GM18505 (cell line): ENCODE data around the gene ZNF646.

ENCODE experiments used
- ATAC-seq: cut with Tn5 transposase; IDR thresholded peaks from one replicate; pipeline ENCODE4 v1.9.1; 2021; ENCODE audit not compliant: unreplicated experiment
- POLR2A ChIP-seq: IDR thresholded peaks from 4 replicates; pipeline ENCODE4 v1.6.1; 2011; ENCODE audit warnings: borderline replicate concordance; ENCODE audit not compliant: insufficient read depth, insufficient read length; ENCODE audit errors: extremely low read depth

ZNF646 gene

GRCh38 chr16:31128711-31129567 lies 54.7 kb downstream of the ZNF646 start:
- TF ChIP-seq POLR2A, result no peak
- ATAC-seq, result no peak

GRCh38 chr16:31129568-31130335 lies 55.5 kb downstream of the ZNF646 start:
- TF ChIP-seq POLR2A, result no peak
- no peak for ATAC-seq

GRCh38 chr16:31130336-31130891 lies 56.2 kb downstream of the ZNF646 start:
- ATAC-seq, result no peak
- no peak for TF ChIP-seq POLR2A

GRCh38 chr16:31130899-31131298 lies 56.7 kb downstream of the ZNF646 start:
- no peak for TF ChIP-seq POLR2A
- ATAC-seq, result no peak

GRCh38 chr16:31131416-31131815 lies 57.2 kb downstream of the ZNF646 start:
- ATAC-seq, result no peak
- no peak for TF ChIP-seq POLR2A

- no peak for TF ChIP-seq POLR2A
- ATAC-seq, result no peak
These were observed 57.6 kb downstream of the ZNF646 start for GRCh38 chr16:31131841-31132271.

GRCh38 chr16:31132303-31132979 lies 58.2 kb downstream of the ZNF646 start:
- no peak for ATAC-seq
- TF ChIP-seq POLR2A, result no peak

GRCh38 chr16:31133046-31133501 lies 58.9 kb downstream of the ZNF646 start:
- no peak for ATAC-seq
- TF ChIP-seq POLR2A, result no peak
